K562 (cell line): Measurements from ENCODE around the gene INTS13. TPM values are rescaled to one million over a fixed set of nuclear protein-coding genes. Genes with fewer than 3 reads are reported as not detected.

Source experiments
- AFF4 ChIP-seq: sonication (generic); formaldehyde crosslinking; IDR thresholded peaks from 2 replicates; pipeline ENCODE4 v1.8.0; 2023; ENCODE audit warnings: mild to moderate bottlenecking, missing genetic modification reagents
- ARID4B ChIP-seq: sonication (generic); formaldehyde crosslinking; IDR thresholded peaks from 2 replicates; pipeline ENCODE4 v1.8.0; 2022; ENCODE audit warnings: mild to moderate bottlenecking, missing genetic modification reagents
- CCNT2 ChIP-seq: IDR thresholded peaks from 2 replicates; pipeline ENCODE4 v1.6.1; 2011; ENCODE audit warnings: borderline replicate concordance, low read depth, mild to moderate bottlenecking, moderate library complexity, mixed read lengths, low read length; ENCODE audit not compliant: insufficient read length; ENCODE audit errors: extremely low read depth
- ETV5 ChIP-seq: sonication (generic); formaldehyde crosslinking; IDR thresholded peaks from 2 replicates; pipeline ENCODE4 v1.4.0; 2020; ENCODE audit warnings: low read depth, mild to moderate bottlenecking, missing genetic modification reagents
- FOXJ3 ChIP-seq: sonication (generic); formaldehyde crosslinking; IDR thresholded peaks from 2 replicates; pipeline ENCODE4 v1.4.0; 2020; ENCODE audit warnings: mild to moderate bottlenecking, missing genetic modification reagents
- TCF7 ChIP-seq: sonication (generic); IDR thresholded peaks from 2 replicates; pipeline ENCODE4 v1.6.1; 2016; ENCODE audit warnings: antibody characterized with exemption, borderline replicate concordance
- UBTF ChIP-seq, 2 experiments: IDR thresholded peaks; 2 replicates each; pipeline ENCODE4 v1.6.1; 2012; ENCODE audit warnings: improper control_type of control experiment in 2 of 2, low read depth in 2 of 2, low read length in 2 of 2, borderline replicate concordance in 1 of 2
- ZBTB7A ChIP-seq: IDR thresholded peaks from 2 replicates; pipeline ENCODE4 v1.6.1; 2011; ENCODE audit warnings: low read depth, mild to moderate bottlenecking, low read length, moderate library complexity, borderline replicate concordance; ENCODE audit not compliant: control insufficient read depth
- ZKSCAN1 ChIP-seq: fragments of 150-350 bp; IDR thresholded peaks from 2 replicates; pipeline ENCODE4 v1.6.1; 2016; ENCODE audit warnings: low read depth, low read length
- ZNF639 ChIP-seq, 2 experiments: fragments of 200-800 bp in 1 of 2; sonication (Bioruptor generic) in 1 of 2; sonication (generic) in 1 of 2; formaldehyde crosslinking in 1 of 2; IDR thresholded peaks in 1 of 2; conservative IDR thresholded peaks in 1 of 2; 2 replicates each; pipeline versions ENCODE4 v1.5.0 to v1.6.1; 2016 to 2020; ENCODE audit warnings: missing compliant biosample characterization in 1 of 2, missing genetic modification characterization in 1 of 2, missing genetic modification reagents in 1 of 2
- polyA plus RNA-seq, 8 experiments: library from polyadenylated mRNA; depleted of rRNA in 4 of 8; stranded (reverse) in 5 of 8; unstranded in 3 of 8; fragments of >200 nt; fragmentation: Nextera tagmentation in 2 of 8; fragmentation: Illumina TruSeq in 1 of 8; extraction: Ambion mirVana in 2 of 8; extraction: Trizol in 1 of 8; gene quantifications; 2 replicates each; pipeline versions ENCODE4 v1.2.1 to v1.2.3, GENCODE V29; 2011 to 2014; ENCODE audit warnings: inconsistent platforms in 1 of 8, missing spikeins in 1 of 8
- total RNA-seq, 7 experiments: library from RNA; depleted of rRNA in 6 of 7; stranded (reverse); fragments of >200 nt in 6 of 7; fragmentation: Illumina TruSeq in 2 of 7; extraction: Trizol in 2 of 7; gene quantifications; 2 replicates each; pipeline versions ENCODE4 v1.2.1 to v1.2.3, GENCODE V29; 2011 to 2021; ENCODE audit warnings: low replicate concordance in 1 of 7

INTS13 gene
- total and polyA plus RNA-seq, 9 of the 15 experiments (the other 6 are each of a cell fraction or from before 2014, with no cell fraction given): 48.3 to 91.8 (median 78.1) TPM

- TF ChIP-seq ZBTB7A (peak; percentile 45; the same call in 1 of the 2 replicates), ETV5 (CRISPR knock-in tag) (peak; percentile 10; the same call in 1 of the 2 replicates), FOXJ3 (no peak), ZNF639 (CRISPR knock-in tag; conservative IDR thresholded peaks at IDR 0.05 in 1 of 2, IDR thresholded peaks at IDR 0.05 in 1 of 2) (peak in 1 of 2 experiments; percentile 72; a peak in 1 of 4 replicates), TCF7 (0 out of 2 replicates have a peak, but pooled peaks have one; percentile 5), AFF4 (CRISPR knock-in tag) (0 out of 2 replicates have a peak, but pooled peaks have one; percentile 54), CCNT2 (peak; percentile 54), ZKSCAN1 (no peak), ARID4B (peak; percentile 76), UBTF (IDR thresholded peaks at IDR 0.05; ENCODE audit: borderline replicate concordance in 1 of 2, low read depth in 2 of 2, low read length in 2 of 2) (peak in 1 of 2 experiments; percentile 71; a peak in 1 of 4 replicates)
Measured at GRCh38 chr12:26938701-26939062, 901 bp upstream of the INTS13 start (continued).
